Measurements from ENCODE around the gene HIGD1C.
"Not testable (repeated sequence)": the region's sequence is repeated elsewhere in the genome, so short reads cannot be mapped to it uniquely, and the experiment has no call there.

The HIGD1C gene

DNA sequence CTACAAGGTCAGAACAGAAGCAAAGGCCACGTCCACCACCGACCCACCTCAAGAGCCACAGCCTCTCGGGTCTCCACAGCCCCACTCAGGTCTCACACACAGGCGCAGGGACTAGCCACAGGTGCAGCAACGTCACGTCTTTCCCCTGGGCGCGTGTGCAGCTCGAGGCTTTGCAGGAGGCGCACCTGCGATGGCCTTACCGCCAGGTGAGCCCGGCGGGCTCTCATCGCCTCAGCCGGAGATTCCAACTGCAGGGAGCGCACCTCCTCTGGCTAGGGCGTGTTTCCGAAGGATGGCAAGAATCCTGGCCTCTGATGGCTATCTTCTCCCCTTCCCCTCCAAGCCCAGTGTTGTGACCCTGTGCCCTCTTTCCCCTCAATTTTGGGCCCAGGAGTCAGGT lies at the start of gene HIGD1C:
Gene HIGD1C (plus strand): TSS at position 35 of the 400 bp plus-strand sequence. CDS start 1,455 bp downstream, outside the sequence.
- Histone ChIP-seq H3K27me3 (ENCODE audit: low read length) (no peaks in the 10 kb centered on the region), H3F3A (ENCODE audit: insufficient read depth) (no peaks in the 10 kb centered on the region), H4K20me1 (ENCODE audit: low read depth, low read length) (no peaks in the 10 kb centered on the region), H3K9ac (ENCODE audit: low read length) (no peak within 1 kb of the TSS), H3K79me2 (ENCODE audit: insufficient read depth, low read length) (no peaks in the 10 kb centered on the region), H3K4me3 (ENCODE audit: insufficient read depth, low read length, poor library complexity, severe bottlenecking) (no peak within 1 kb of the TSS), H2AFZ (ENCODE audit: low read depth, low read length, severe bottlenecking) (no peak within 1 kb of the TSS), H3K27ac (ENCODE audit: low read depth, low read length) (no peak within 1 kb of the TSS), H3K4me2 (ENCODE audit: low read depth, low read length, poor library complexity, severe bottlenecking) (no peak within 1 kb of the TSS), H3K9me3 (ENCODE audit: insufficient read depth, low read length) (no peaks in the 10 kb centered on the region), H3K9me2 (replicated peaks; ENCODE audit: insufficient read depth, low read length) (no peaks in the 10 kb centered on the region), H3K36me3 (ENCODE audit: low read length) (no peaks in the 10 kb centered on the region)
- TF ChIP-seq EZH2phosphoT487 (conservative IDR thresholded peaks at IDR 0.05; ENCODE audit: low read length) = no peak

DNA sequence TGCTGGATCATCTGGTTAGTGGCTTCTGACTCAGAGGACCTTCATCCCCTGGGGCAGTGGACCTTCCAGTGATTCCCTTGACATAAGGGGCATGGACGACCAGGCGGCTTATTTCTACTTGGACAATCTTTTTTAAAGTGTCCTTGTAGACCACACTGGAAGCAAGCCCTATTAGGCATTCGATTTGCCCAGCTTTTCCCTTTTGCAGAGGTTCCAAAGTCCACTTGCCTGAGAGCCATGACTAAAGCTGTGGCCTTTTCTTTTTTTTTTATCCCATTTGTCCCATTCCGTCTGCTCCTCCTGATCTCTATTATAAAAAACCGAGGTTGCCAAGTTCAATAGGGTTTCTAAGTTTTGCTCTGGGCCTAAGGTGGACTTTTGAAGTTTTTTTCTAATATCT lies 43.9 kb upstream of the HIGD1C start:
- not testable (repeated sequence) for H3K4me3 ChIP-seq (ENCODE audit: insufficient read depth, low read length, poor library complexity, severe bottlenecking); H3K4me2 ChIP-seq (ENCODE audit: low read depth, low read length, poor library complexity, severe bottlenecking); H3K9me2 ChIP-seq (replicated peaks; ENCODE audit: insufficient read depth, low read length); H3K36me3 ChIP-seq (ENCODE audit: low read length); H3K27me3 ChIP-seq (ENCODE audit: low read length); H3K9ac ChIP-seq (ENCODE audit: low read length); H3K79me2 ChIP-seq (ENCODE audit: insufficient read depth, low read length); H2AFZ ChIP-seq (ENCODE audit: low read depth, low read length, severe bottlenecking); H3K27ac ChIP-seq (ENCODE audit: low read depth, low read length); H4K20me1 ChIP-seq (ENCODE audit: low read depth, low read length); H3F3A ChIP-seq (ENCODE audit: insufficient read depth)
- peaks cover 12% of the 10 kb centered on the region; the same call in 1 of the 2 replicates for H3K9me3 ChIP-seq (ENCODE audit: insufficient read depth, low read length)

DNA sequence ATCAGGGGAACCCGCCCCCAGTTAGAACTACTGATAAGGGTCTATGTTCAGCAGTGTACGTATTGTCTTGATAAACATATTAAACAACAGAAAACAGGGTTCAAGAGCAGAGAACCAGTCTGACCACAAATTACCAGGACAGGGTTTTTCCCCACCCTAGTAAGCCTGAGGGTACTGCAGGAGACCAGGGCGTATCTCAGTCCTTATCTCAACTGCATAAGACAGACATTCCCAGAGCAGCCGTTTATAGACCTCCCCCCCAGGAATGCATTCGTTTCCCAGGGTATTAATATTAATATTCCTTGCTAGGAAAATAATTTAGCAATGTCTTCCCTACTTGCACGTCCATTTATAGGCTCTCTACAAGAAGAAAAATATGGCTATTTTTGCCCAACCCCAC lies 40.0 kb upstream of the HIGD1C start:
- not testable (repeated sequence) for H3K79me2 ChIP-seq (ENCODE audit: insufficient read depth, low read length); H3K9ac ChIP-seq (ENCODE audit: low read length); H3K27me3 ChIP-seq (ENCODE audit: low read length); H3K4me3 ChIP-seq (ENCODE audit: insufficient read depth, low read length, poor library complexity, severe bottlenecking); H3K4me2 ChIP-seq (ENCODE audit: low read depth, low read length, poor library complexity, severe bottlenecking); H3K9me2 ChIP-seq (replicated peaks; ENCODE audit: insufficient read depth, low read length); H4K20me1 ChIP-seq (ENCODE audit: low read depth, low read length); H3K27ac ChIP-seq (ENCODE audit: low read depth, low read length); H3K36me3 ChIP-seq (ENCODE audit: low read length); H3F3A ChIP-seq (ENCODE audit: insufficient read depth); H2AFZ ChIP-seq (ENCODE audit: low read depth, low read length, severe bottlenecking)
- peaks cover 16% of the 10 kb centered on the region; the same call in 1 of the 2 replicates for H3K9me3 ChIP-seq (ENCODE audit: insufficient read depth, low read length)

DNA sequence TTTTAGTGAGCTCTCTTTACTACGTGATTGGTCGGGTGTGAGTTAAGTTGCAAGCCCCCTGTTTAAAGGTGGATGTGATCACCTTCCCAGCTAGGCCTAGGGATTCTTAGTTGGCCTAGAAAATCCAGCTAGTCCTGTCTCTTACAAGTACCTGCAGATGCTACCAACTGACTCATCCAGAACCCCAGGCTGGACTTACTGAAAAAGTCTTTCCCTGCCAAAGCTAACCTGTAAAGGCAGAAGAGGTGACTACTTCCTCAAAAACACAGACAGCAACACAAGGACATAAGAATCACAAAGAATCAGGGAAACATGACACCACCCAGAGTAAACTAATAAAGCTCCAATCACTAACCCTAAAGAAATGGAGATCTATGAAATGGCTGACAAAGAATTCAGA lies 39.1 kb upstream of the HIGD1C start:
- Histone ChIP-seq H3F3A (ENCODE audit: insufficient read depth) (no peaks in the 10 kb centered on the region), H3K27ac (ENCODE audit: low read depth, low read length) (no peak overlapping the region), H3K9me2 (replicated peaks; ENCODE audit: insufficient read depth, low read length) (no peaks in the 10 kb centered on the region), H3K27me3 (ENCODE audit: low read length) (no peaks in the 10 kb centered on the region), H3K9ac (ENCODE audit: low read length) (no peak overlapping the region), H3K79me2 (ENCODE audit: insufficient read depth, low read length) (no peaks in the 10 kb centered on the region), H3K9me3 (ENCODE audit: insufficient read depth, low read length) (peaks cover 16% of the 10 kb centered on the region; the same call in 1 of the 2 replicates), H3K36me3 (ENCODE audit: low read length) (no peaks in the 10 kb centered on the region), H3K4me2 (ENCODE audit: low read depth, low read length, poor library complexity, severe bottlenecking) (no peak overlapping the region), H3K4me3 (ENCODE audit: insufficient read depth, low read length, poor library complexity, severe bottlenecking) (no peak overlapping the region), H2AFZ (ENCODE audit: low read depth, low read length, severe bottlenecking) (no peak overlapping the region), H4K20me1 (ENCODE audit: low read depth, low read length) (no peaks in the 10 kb centered on the region)
- TF ChIP-seq EZH2phosphoT487 (conservative IDR thresholded peaks at IDR 0.05; ENCODE audit: low read length) = no peak
- TF ChIP-seq, protein P1, sequence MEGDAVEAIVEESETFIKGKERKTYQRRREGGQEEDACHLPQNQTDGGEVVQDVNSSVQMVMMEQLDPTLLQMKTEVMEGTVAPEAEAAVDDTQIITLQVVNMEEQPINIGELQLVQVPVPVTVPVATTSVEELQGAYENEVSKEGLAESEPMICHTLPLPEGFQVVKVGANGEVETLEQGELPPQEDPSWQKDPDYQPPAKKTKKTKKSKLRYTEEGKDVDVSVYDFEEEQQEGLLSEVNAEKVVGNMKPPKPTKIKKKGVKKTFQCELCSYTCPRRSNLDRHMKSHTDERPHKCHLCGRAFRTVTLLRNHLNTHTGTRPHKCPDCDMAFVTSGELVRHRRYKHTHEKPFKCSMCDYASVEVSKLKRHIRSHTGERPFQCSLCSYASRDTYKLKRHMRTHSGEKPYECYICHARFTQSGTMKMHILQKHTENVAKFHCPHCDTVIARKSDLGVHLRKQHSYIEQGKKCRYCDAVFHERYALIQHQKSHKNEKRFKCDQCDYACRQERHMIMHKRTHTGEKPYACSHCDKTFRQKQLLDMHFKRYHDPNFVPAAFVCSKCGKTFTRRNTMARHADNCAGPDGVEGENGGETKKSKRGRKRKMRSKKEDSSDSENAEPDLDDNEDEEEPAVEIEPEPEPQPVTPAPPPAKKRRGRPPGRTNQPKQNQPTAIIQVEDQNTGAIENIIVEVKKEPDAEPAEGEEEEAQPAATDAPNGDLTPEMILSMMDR (IDR thresholded peaks at IDR 0.05; ENCODE audit: insufficient read depth, low read length, poor library complexity, severe bottlenecking) = no peak

DNA sequence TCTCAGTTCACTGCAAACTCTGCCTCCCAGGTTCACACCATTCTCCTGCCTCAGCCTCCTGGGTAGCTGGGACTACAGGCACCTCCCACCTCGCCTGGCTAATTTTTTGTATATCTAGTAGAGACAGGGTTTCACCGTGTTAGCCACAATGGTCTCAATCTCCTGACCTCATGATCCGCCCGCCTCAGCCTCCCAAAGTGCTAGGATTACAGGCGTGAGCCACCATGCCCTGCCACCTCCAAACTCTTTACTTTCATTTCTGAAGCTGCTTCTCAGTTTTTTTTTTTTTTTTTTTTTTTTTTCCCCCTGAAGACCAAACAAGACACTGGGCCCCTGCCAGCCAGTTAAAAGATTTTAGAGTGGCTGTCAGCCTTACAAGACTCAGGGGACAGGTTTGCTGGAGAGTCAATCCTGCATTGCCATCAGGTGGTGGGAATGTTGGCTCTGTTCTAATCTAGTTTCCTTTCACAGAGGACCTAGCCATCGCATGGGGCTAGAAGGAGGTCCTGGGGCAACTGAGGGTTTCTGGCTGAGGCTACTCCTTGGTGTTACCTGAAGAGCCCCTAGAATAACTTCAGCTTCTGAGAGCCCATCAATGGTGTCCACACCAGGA lies 37.4 kb upstream of the HIGD1C start:
- Histone ChIP-seq H2AFZ (ENCODE audit: low read depth, low read length, severe bottlenecking) (no peak overlapping the region), H3K27me3 (ENCODE audit: low read length) (no peaks in the 10 kb centered on the region), H3K27ac (ENCODE audit: low read depth, low read length) (no peak overlapping the region), H3K4me2 (ENCODE audit: low read depth, low read length, poor library complexity, severe bottlenecking) (no peak overlapping the region), H4K20me1 (ENCODE audit: low read depth, low read length) (no peaks in the 10 kb centered on the region), H3K9ac (ENCODE audit: low read length) (no peak overlapping the region), H3K36me3 (ENCODE audit: low read length) (no peaks in the 10 kb centered on the region), H3K9me3 (ENCODE audit: insufficient read depth, low read length) (peaks cover 16% of the 10 kb centered on the region; the same call in 1 of the 2 replicates), H3K4me3 (ENCODE audit: insufficient read depth, low read length, poor library complexity, severe bottlenecking) (no peak overlapping the region), H3K9me2 (replicated peaks; ENCODE audit: insufficient read depth, low read length) (no peaks in the 10 kb centered on the region), H3F3A (ENCODE audit: insufficient read depth) (no peaks in the 10 kb centered on the region), H3K79me2 (ENCODE audit: insufficient read depth, low read length) (no peaks in the 10 kb centered on the region)
- no peak for TF ChIP-seq EZH2phosphoT487 (conservative IDR thresholded peaks at IDR 0.05; ENCODE audit: low read length)
- TF ChIP-seq, protein P1 (IDR thresholded peaks at IDR 0.05; ENCODE audit: insufficient read depth, low read length, poor library complexity, severe bottlenecking) = no peak

All from SU-DHL-6 (cell line).